ENCODE results near the gene DYNC1H1.
A peak's percentile ranks its signal among the peaks of the same experiment; 100 is the strongest.

DYNC1H1 gene

GRCh38 chr14:101926620-101927019 lies 37.8 kb upstream of the DYNC1H1 start:
- H3K36me3 ChIP-seq (ENCODE audit: control insufficient read depth in 2 of 2, insufficient read depth in 2 of 2, low read length in 2 of 2), result peaks cover 12 to 13% of the 10 kb centered on the region in 2 donors

GRCh38 chr14:101927859-101928258 lies 36.5 kb upstream of the DYNC1H1 start:
- Histone ChIP-seq H3K4me3 (ENCODE audit: low read length in 2 of 2) (no peak overlapping the region), H3K4me1 (ENCODE audit: control insufficient read depth, insufficient read depth, low read length) (peaks cover 3% of the 10 kb centered on the region), H3K27me3 (ENCODE audit: control insufficient read depth in 1 of 2, insufficient read depth in 2 of 2, low read length in 2 of 2) (no peaks in the 10 kb centered on the region), H3K9ac (ENCODE audit: low read length in 2 of 2) (no peak overlapping the region), H3K9me3 (ENCODE audit: control insufficient read depth in 2 of 2, low read length in 2 of 2) (no peaks in the 10 kb centered on the region), H3K27ac (ENCODE audit: low read length) (peak overlapping the region; percentile 31), H3K36me3 (ENCODE audit: control insufficient read depth in 2 of 2, insufficient read depth in 2 of 2, low read length in 2 of 2) (peaks cover 12 to 13% of the 10 kb centered on the region in 2 donors)

More at GRCh38 chr14:101926620-101927019, 37.8 kb upstream of the DYNC1H1 start:
- Histone ChIP-seq H3K9me3 (ENCODE audit: control insufficient read depth in 2 of 2, low read length in 2 of 2) (no peaks in the 10 kb centered on the region), H3K9ac (ENCODE audit: low read length in 2 of 2) (no peak overlapping the region), H3K27ac (ENCODE audit: low read length) (no peak overlapping the region), H3K27me3 (ENCODE audit: control insufficient read depth in 1 of 2, insufficient read depth in 2 of 2, low read length in 2 of 2) (no peaks in the 10 kb centered on the region), H3K4me3 (ENCODE audit: low read length in 2 of 2) (no peak overlapping the region), H3K4me1 (ENCODE audit: control insufficient read depth, insufficient read depth, low read length) (peaks cover 3% of the 10 kb centered on the region)

GRCh38 chr14:101928415-101928841 lies 35.9 kb upstream of the DYNC1H1 start:
- Histone ChIP-seq H3K9me3 (ENCODE audit: control insufficient read depth in 2 of 2, low read length in 2 of 2) (no peaks in the 10 kb centered on the region), H3K9ac (ENCODE audit: low read length in 2 of 2) (no peak overlapping the region), H3K4me3 (ENCODE audit: low read length in 2 of 2) (no peak overlapping the region), H3K27me3 (ENCODE audit: control insufficient read depth in 1 of 2, insufficient read depth in 2 of 2, low read length in 2 of 2) (no peaks in the 10 kb centered on the region), H3K36me3 (ENCODE audit: control insufficient read depth in 2 of 2, insufficient read depth in 2 of 2, low read length in 2 of 2) (peaks cover 12 to 13% of the 10 kb centered on the region in 2 donors), H3K4me1 (ENCODE audit: control insufficient read depth, insufficient read depth, low read length) (peaks cover 3% of the 10 kb centered on the region), H3K27ac (ENCODE audit: low read length) (peak overlapping the region; percentile 31)

GRCh38 chr14:101929096-101929495 lies 35.3 kb upstream of the DYNC1H1 start:
- Histone ChIP-seq H3K27me3 (ENCODE audit: control insufficient read depth in 1 of 2, insufficient read depth in 2 of 2, low read length in 2 of 2) (no peaks in the 10 kb centered on the region), H3K9ac (ENCODE audit: low read length in 2 of 2) (no peak overlapping the region), H3K27ac (ENCODE audit: low read length) (no peak overlapping the region), H3K9me3 (ENCODE audit: control insufficient read depth in 2 of 2, low read length in 2 of 2) (no peaks in the 10 kb centered on the region), H3K4me1 (ENCODE audit: control insufficient read depth, insufficient read depth, low read length) (peaks cover 3% of the 10 kb centered on the region), H3K4me3 (ENCODE audit: low read length in 2 of 2) (no peak overlapping the region), H3K36me3 (ENCODE audit: control insufficient read depth in 2 of 2, insufficient read depth in 2 of 2, low read length in 2 of 2) (peaks cover 12 to 13% of the 10 kb centered on the region in 2 donors)

- Histone ChIP-seq H3K4me3 (ENCODE audit: low read length in 2 of 2) (no peak overlapping the region), H3K27ac (ENCODE audit: low read length) (no peak overlapping the region), H3K36me3 (ENCODE audit: control insufficient read depth in 2 of 2, insufficient read depth in 2 of 2, low read length in 2 of 2) (peaks cover 12 to 13% of the 10 kb centered on the region in 2 donors), H3K9me3 (ENCODE audit: control insufficient read depth in 2 of 2, low read length in 2 of 2) (no peaks in the 10 kb centered on the region), H3K4me1 (ENCODE audit: control insufficient read depth, insufficient read depth, low read length) (peaks cover 3% of the 10 kb centered on the region), H3K9ac (ENCODE audit: low read length in 2 of 2) (no peak overlapping the region), H3K27me3 (ENCODE audit: control insufficient read depth in 1 of 2, insufficient read depth in 2 of 2, low read length in 2 of 2) (no peaks in the 10 kb centered on the region)
Observed at GRCh38 chr14:101929946-101930345, 34.4 kb upstream of the DYNC1H1 start.

- Histone ChIP-seq H3K27me3 (ENCODE audit: control insufficient read depth in 1 of 2, insufficient read depth in 2 of 2, low read length in 2 of 2) (no peaks in the 10 kb centered on the region), H3K9me3 (ENCODE audit: control insufficient read depth in 2 of 2, low read length in 2 of 2) (no peaks in the 10 kb centered on the region), H3K36me3 (ENCODE audit: control insufficient read depth in 2 of 2, insufficient read depth in 2 of 2, low read length in 2 of 2) (peaks cover 4 to 5% of the 10 kb centered on the region in 2 donors), H3K4me1 (ENCODE audit: control insufficient read depth, insufficient read depth, low read length) (peaks cover 3% of the 10 kb centered on the region), H3K4me3 (ENCODE audit: low read length in 2 of 2) (no peak overlapping the region), H3K9ac (ENCODE audit: low read length in 2 of 2) (no peak overlapping the region), H3K27ac (ENCODE audit: low read length) (no peak overlapping the region)
Observed at GRCh38 chr14:101932673-101933072, 31.7 kb upstream of the DYNC1H1 start.

- no peak overlapping the region for H3K27ac ChIP-seq (ENCODE audit: low read length)
- H3K36me3 ChIP-seq (ENCODE audit: control insufficient read depth in 2 of 2, insufficient read depth in 2 of 2, low read length in 2 of 2), result peaks cover 4 to 5% of the 10 kb centered on the region in 2 donors
- no peaks in the 10 kb centered on the region for H3K27me3 ChIP-seq (ENCODE audit: control insufficient read depth in 1 of 2, insufficient read depth in 2 of 2, low read length in 2 of 2)
- no peaks in the 10 kb centered on the region for H3K9me3 ChIP-seq (ENCODE audit: control insufficient read depth in 2 of 2, low read length in 2 of 2)
- no peaks in the 10 kb centered on the region for H3K4me1 ChIP-seq (ENCODE audit: control insufficient read depth, insufficient read depth, low read length)
- H3K9ac ChIP-seq (ENCODE audit: low read length in 2 of 2), result no peak overlapping the region
- H3K4me3 ChIP-seq (ENCODE audit: low read length in 2 of 2), result no peak overlapping the region
Observed at GRCh38 chr14:101933209-101933608, 31.2 kb upstream of the DYNC1H1 start.

- Histone ChIP-seq H3K9me3 (ENCODE audit: control insufficient read depth in 2 of 2, low read length in 2 of 2) (no peaks in the 10 kb centered on the region), H3K9ac (ENCODE audit: low read length in 2 of 2) (no peak overlapping the region), H3K27ac (ENCODE audit: low read length) (no peak overlapping the region), H3K36me3 (ENCODE audit: control insufficient read depth in 2 of 2, insufficient read depth in 2 of 2, low read length in 2 of 2) (no peaks in the 10 kb centered on the region), H3K4me3 (ENCODE audit: low read length in 2 of 2) (no peak overlapping the region), H3K4me1 (ENCODE audit: control insufficient read depth, insufficient read depth, low read length) (no peaks in the 10 kb centered on the region), H3K27me3 (ENCODE audit: control insufficient read depth in 1 of 2, insufficient read depth in 2 of 2, low read length in 2 of 2) (peaks cover 0 to 6% of the 10 kb centered on the region in 2 donors)
Observed at GRCh38 chr14:101934601-101935150, 29.7 kb upstream of the DYNC1H1 start.

GRCh38 chr14:101937926-101938767 lies 26.2 kb upstream of the DYNC1H1 start:
- Histone ChIP-seq H3K9me3 (ENCODE audit: control insufficient read depth in 2 of 2, low read length in 2 of 2) (no peaks in the 10 kb centered on the region), H3K9ac (ENCODE audit: low read length in 2 of 2) (no peak overlapping the region), H3K36me3 (ENCODE audit: control insufficient read depth in 2 of 2, insufficient read depth in 2 of 2, low read length in 2 of 2) (no peaks in the 10 kb centered on the region), H3K4me3 (ENCODE audit: low read length in 2 of 2) (no peak overlapping the region), H3K27me3 (ENCODE audit: control insufficient read depth in 1 of 2, insufficient read depth in 2 of 2, low read length in 2 of 2) (peaks cover 6% of the 10 kb centered on the region in 2 donors), H3K27ac (ENCODE audit: low read length) (no peak overlapping the region), H3K4me1 (ENCODE audit: control insufficient read depth, insufficient read depth, low read length) (no peaks in the 10 kb centered on the region)

DNA sequence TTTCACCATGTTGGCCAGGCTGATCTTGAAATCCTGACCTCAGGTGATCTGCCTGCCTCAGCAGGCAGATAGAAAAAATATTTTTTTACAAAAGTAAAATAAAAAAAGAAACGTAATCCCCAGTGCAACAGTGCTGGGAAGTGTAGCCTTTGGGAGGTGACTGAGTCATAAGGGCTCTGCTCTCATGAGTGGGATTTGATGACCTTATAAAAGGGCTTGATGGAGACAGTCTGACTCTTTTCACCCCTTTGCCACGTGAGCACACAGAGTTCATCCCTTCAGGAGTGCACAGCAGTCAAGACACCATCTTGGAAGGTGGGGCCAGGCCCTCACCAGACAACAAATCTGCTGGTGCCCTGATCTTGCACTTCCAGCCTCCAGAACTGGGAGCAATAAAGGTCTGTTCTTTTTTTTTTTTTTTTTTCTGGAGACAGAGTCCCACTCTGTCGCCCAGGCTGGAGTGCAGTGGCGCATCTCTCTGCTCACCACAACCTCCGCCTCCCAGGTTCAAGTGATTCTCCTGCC lies 24.7 kb upstream of the DYNC1H1 start:
- no peaks in the 10 kb centered on the region for H3K9me3 ChIP-seq (ENCODE audit: control insufficient read depth in 2 of 2, low read length in 2 of 2)
- H3K27me3 ChIP-seq (ENCODE audit: control insufficient read depth in 1 of 2, insufficient read depth in 2 of 2, low read length in 2 of 2), result peaks cover 6% of the 10 kb centered on the region in 2 donors

More for the DNA sequence above, 24.7 kb upstream of the DYNC1H1 start:
- no peak overlapping the region for H3K4me3 ChIP-seq (ENCODE audit: low read length in 2 of 2)
- no peak overlapping the region for H3K27ac ChIP-seq (ENCODE audit: low read length)
- H3K4me1 ChIP-seq (ENCODE audit: control insufficient read depth, insufficient read depth, low read length), result no peaks in the 10 kb centered on the region
- H3K36me3 ChIP-seq (ENCODE audit: control insufficient read depth in 2 of 2, insufficient read depth in 2 of 2, low read length in 2 of 2), result no peaks in the 10 kb centered on the region
- no peak overlapping the region for H3K9ac ChIP-seq (ENCODE audit: low read length in 2 of 2)
